ENCODE measurements around the gene SPO11. TPM values are rescaled to one million over a fixed set of nuclear protein-coding genes. Genes with fewer than 3 reads are reported as not detected.

SPO11 gene
- total and polyA plus RNA-seq, 2 experiments from 2014 or later, result not detected

DNA sequence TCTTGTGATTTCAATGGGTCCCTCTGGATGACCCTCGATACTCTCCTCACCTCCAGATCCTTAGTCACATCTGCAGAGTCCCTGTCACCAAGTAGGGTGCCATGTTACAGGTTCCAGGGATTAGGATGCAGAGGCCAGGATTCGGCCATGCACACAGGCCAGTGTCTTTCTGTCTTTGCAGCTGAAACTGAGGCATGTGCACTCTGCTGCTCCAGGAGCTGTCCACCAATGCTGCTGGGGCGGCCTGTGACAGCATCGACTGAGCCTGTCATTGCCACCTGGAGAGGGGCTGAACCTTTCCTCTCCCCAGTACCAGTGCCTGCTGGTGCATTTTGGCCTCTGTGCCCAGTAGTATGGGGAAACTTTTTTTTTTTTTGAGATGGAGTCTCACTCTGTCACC, 57.2 kb downstream of the SPO11 start:
- no peaks in the 10 kb centered on the region for H3K36me3 ChIP-seq (ENCODE audit: insufficient read depth)
- no peaks in the 10 kb centered on the region for H3F3A ChIP-seq (replicated peaks; ENCODE audit: low read depth)
- H3K4me1 ChIP-seq (ENCODE audit: insufficient read depth), result peaks cover 2% of the 10 kb centered on the region; the same call in 1 of the 2 replicates
- H3K4me2 ChIP-seq, result no peak overlapping the region
- ATAC-seq (no peak), DNase-seq (ENCODE audit: low spot score) (no peak)
- H3K27me3 ChIP-seq (ENCODE audit: insufficient read depth), result no peaks in the 10 kb centered on the region; the same call in 1 of the 2 replicates
- H3K27ac ChIP-seq (ENCODE audit: low read depth), result no peak overlapping the region
- Mint-ChIP-seq H3K27ac (no peak overlapping the region), H3K9me3 (no peaks in the 10 kb centered on the region), H3K4me1 (peaks cover 7% of the 10 kb centered on the region), H3K36me3 (ENCODE audit: low read depth) (no peaks in the 10 kb centered on the region; the same call in 2 of the 3 replicates), H3K4me3 (no peak overlapping the region), H3K27me3 (ENCODE audit: insufficient read depth, low read depth, poor library complexity) (peaks cover 6% of the 10 kb centered on the region)
- H2AFZ ChIP-seq, result no peak overlapping the region
- H3K4me3 ChIP-seq, result no peak overlapping the region
- H4K20me1 ChIP-seq (replicated peaks; ENCODE audit: insufficient read depth), result no peaks in the 10 kb centered on the region
- no peaks in the 10 kb centered on the region for H3K9me2 ChIP-seq (ENCODE audit: insufficient read depth)
- H3K79me2 ChIP-seq (replicated peaks; ENCODE audit: insufficient read depth), result no peaks in the 10 kb centered on the region
- TF ChIP-seq CREB1 (CRISPR knock-in tag; IDR thresholded peaks at IDR 0.05; ENCODE audit: low read depth) (no peak), NANOG (IDR thresholded peaks at IDR 0.05; ENCODE audit: borderline replicate concordance) (no peak), STAT1 (IDR thresholded peaks at IDR 0.05; ENCODE audit: unreplicated experiment) (no peak), EZH2phosphoT487 (IDR thresholded peaks at IDR 0.05; ENCODE audit: unreplicated experiment) (no peak), ZNF331 (CRISPR knock-in tag; IDR thresholded peaks at IDR 0.05; ENCODE audit: low read depth) (no peak), POLR2AphosphoS5 (IDR thresholded peaks at IDR 0.05; ENCODE audit: low read depth) (no peak), ZNF114 (CRISPR knock-in tag; IDR thresholded peaks at IDR 0.05) (no peak)
- TF ChIP-seq, protein P1, sequence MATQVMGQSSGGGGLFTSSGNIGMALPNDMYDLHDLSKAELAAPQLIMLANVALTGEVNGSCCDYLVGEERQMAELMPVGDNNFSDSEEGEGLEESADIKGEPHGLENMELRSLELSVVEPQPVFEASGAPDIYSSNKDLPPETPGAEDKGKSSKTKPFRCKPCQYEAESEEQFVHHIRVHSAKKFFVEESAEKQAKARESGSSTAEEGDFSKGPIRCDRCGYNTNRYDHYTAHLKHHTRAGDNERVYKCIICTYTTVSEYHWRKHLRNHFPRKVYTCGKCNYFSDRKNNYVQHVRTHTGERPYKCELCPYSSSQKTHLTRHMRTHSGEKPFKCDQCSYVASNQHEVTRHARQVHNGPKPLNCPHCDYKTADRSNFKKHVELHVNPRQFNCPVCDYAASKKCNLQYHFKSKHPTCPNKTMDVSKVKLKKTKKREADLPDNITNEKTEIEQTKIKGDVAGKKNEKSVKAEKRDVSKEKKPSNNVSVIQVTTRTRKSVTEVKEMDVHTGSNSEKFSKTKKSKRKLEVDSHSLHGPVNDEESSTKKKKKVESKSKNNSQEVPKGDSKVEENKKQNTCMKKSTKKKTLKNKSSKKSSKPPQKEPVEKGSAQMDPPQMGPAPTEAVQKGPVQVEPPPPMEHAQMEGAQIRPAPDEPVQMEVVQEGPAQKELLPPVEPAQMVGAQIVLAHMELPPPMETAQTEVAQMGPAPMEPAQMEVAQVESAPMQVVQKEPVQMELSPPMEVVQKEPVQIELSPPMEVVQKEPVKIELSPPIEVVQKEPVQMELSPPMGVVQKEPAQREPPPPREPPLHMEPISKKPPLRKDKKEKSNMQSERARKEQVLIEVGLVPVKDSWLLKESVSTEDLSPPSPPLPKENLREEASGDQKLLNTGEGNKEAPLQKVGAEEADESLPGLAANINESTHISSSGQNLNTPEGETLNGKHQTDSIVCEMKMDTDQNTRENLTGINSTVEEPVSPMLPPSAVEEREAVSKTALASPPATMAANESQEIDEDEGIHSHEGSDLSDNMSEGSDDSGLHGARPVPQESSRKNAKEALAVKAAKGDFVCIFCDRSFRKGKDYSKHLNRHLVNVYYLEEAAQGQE (IDR thresholded peaks at IDR 0.05; ENCODE audit: unreplicated experiment), result no peak
- TF ChIP-seq, protein P2, sequence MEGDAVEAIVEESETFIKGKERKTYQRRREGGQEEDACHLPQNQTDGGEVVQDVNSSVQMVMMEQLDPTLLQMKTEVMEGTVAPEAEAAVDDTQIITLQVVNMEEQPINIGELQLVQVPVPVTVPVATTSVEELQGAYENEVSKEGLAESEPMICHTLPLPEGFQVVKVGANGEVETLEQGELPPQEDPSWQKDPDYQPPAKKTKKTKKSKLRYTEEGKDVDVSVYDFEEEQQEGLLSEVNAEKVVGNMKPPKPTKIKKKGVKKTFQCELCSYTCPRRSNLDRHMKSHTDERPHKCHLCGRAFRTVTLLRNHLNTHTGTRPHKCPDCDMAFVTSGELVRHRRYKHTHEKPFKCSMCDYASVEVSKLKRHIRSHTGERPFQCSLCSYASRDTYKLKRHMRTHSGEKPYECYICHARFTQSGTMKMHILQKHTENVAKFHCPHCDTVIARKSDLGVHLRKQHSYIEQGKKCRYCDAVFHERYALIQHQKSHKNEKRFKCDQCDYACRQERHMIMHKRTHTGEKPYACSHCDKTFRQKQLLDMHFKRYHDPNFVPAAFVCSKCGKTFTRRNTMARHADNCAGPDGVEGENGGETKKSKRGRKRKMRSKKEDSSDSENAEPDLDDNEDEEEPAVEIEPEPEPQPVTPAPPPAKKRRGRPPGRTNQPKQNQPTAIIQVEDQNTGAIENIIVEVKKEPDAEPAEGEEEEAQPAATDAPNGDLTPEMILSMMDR (conservative IDR thresholded peaks at IDR 0.05; ENCODE audit: low read depth in 2 of 2), result no peak

DNA sequence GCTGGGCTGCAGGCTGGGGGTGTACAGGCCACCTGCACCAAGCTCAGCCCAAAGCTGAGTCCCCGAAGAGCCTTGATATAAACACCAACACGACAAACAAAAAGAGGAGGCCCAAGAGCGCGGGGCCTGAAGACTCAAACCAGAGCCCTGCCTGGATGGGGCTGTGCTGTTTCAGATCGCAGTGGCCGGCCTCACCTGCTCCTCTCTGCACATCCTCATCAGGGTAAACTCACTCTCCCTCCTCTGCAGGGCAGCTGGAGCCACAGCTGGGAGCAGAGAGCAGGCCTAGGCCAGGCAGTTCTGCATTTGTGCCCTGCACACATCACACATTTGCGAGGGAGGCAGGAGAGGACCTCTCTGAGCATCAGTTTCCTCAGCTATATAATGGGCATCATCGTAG, 57.9 kb downstream of the SPO11 start:
- Mint-ChIP-seq H3K4me3 (no peak overlapping the region), H3K9me3 (no peaks in the 10 kb centered on the region), H3K36me3 (ENCODE audit: low read depth) (no peaks in the 10 kb centered on the region; the same call in 2 of the 3 replicates), H3K4me1 (peaks cover 11% of the 10 kb centered on the region), H3K27me3 (ENCODE audit: insufficient read depth, low read depth, poor library complexity) (peaks cover 9% of the 10 kb centered on the region), H3K27ac (no peak overlapping the region)
- ATAC-seq, result no peak
- Histone ChIP-seq H3K36me3 (ENCODE audit: insufficient read depth) (no peaks in the 10 kb centered on the region), H3K4me2 (no peak overlapping the region), H3K4me3 (no peak overlapping the region), H3K27ac (ENCODE audit: low read depth) (no peak overlapping the region), H3K27me3 (ENCODE audit: insufficient read depth) (no peaks in the 10 kb centered on the region; the same call in 1 of the 2 replicates), H3F3A (replicated peaks; ENCODE audit: low read depth) (no peaks in the 10 kb centered on the region), H3K4me1 (ENCODE audit: insufficient read depth) (peaks cover 2% of the 10 kb centered on the region; the same call in 1 of the 2 replicates), H3K9me2 (ENCODE audit: insufficient read depth) (no peaks in the 10 kb centered on the region), H3K79me2 (replicated peaks; ENCODE audit: insufficient read depth) (peaks cover 6% of the 10 kb centered on the region), H2AFZ (no peak overlapping the region), H4K20me1 (replicated peaks; ENCODE audit: insufficient read depth) (0 out of 2 replicates have a peak, but pooled peaks cover 2% of the 10 kb centered on the region)
- no peak for TF ChIP-seq ZNF462 (CRISPR knock-in tag; IDR thresholded peaks at IDR 0.05)
- no peak for DNase-seq (ENCODE audit: low spot score)

Measured in GM23338 (cell line).